Measurements from ENCODE around the gene ABCA7.

ABCA7 gene

GRCh38 chr19:1047696-1048147 is 7.8 kb downstream of the ABCA7 start:
- TF ChIP-seq POLR2A (IDR thresholded peaks at IDR 0.05; ENCODE audit: extremely low read depth, insufficient read length) (no peak), MYC (IDR thresholded peaks at IDR 0.05; ENCODE audit: low read depth, low read length) (no peak)
- TF ChIP-seq, protein P1, sequence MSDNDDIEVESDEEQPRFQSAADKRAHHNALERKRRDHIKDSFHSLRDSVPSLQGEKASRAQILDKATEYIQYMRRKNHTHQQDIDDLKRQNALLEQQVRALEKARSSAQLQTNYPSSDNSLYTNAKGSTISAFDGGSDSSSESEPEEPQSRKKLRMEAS (IDR thresholded peaks at IDR 0.05; ENCODE audit: low read depth, low read length) = no peak
- TF ChIP-seq, protein P2, sequence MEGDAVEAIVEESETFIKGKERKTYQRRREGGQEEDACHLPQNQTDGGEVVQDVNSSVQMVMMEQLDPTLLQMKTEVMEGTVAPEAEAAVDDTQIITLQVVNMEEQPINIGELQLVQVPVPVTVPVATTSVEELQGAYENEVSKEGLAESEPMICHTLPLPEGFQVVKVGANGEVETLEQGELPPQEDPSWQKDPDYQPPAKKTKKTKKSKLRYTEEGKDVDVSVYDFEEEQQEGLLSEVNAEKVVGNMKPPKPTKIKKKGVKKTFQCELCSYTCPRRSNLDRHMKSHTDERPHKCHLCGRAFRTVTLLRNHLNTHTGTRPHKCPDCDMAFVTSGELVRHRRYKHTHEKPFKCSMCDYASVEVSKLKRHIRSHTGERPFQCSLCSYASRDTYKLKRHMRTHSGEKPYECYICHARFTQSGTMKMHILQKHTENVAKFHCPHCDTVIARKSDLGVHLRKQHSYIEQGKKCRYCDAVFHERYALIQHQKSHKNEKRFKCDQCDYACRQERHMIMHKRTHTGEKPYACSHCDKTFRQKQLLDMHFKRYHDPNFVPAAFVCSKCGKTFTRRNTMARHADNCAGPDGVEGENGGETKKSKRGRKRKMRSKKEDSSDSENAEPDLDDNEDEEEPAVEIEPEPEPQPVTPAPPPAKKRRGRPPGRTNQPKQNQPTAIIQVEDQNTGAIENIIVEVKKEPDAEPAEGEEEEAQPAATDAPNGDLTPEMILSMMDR (IDR thresholded peaks at IDR 0.05; ENCODE audit: low read depth, low read length) = no peak
- H3K4me3 ChIP-seq (ENCODE audit: low read depth, low read length) = no peak overlapping the region
- no peak for DNase-seq (ENCODE audit: low read depth)

- no peak for DNase-seq (ENCODE audit: low read depth)
- no peak overlapping the region for H3K4me3 ChIP-seq (ENCODE audit: low read depth, low read length)
- TF ChIP-seq MYC (IDR thresholded peaks at IDR 0.05; ENCODE audit: low read depth, low read length) (no peak), POLR2A (IDR thresholded peaks at IDR 0.05; ENCODE audit: extremely low read depth, insufficient read length) (no peak)
- TF ChIP-seq, protein P2 (IDR thresholded peaks at IDR 0.05; ENCODE audit: low read depth, low read length) = no peak
- TF ChIP-seq, protein P1 (IDR thresholded peaks at IDR 0.05; ENCODE audit: low read depth, low read length) = no peak
Observed at GRCh38 chr19:1049106-1049505, 9.2 kb downstream of the ABCA7 start.

DNA sequence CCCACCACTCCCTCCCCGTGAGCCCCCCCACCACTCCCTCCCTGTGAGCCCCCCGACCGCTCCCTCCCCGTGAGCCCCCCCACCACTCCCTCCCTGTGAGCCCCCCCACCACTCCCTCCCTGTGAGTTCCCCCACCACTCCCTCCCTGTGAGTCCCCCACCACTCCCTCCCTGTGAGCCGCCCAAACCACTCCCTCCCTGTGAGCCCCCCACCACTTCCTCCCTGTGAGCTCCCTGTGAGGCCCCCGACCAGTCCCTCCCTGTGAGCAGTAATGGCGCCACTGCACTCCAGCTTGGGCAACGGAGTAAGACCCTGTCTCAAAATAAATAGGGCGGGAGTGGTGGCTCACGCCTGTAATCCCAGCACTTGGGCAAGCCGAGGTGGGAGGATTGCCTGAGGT is 9.9 kb downstream of the ABCA7 start:
- no peak overlapping the region for H3K4me3 ChIP-seq (ENCODE audit: low read depth, low read length)
- TF ChIP-seq MYC (IDR thresholded peaks at IDR 0.05; ENCODE audit: low read depth, low read length) = no peak
- TF ChIP-seq, protein P1 (IDR thresholded peaks at IDR 0.05; ENCODE audit: low read depth, low read length) = no peak
- no peak for DNase-seq (ENCODE audit: low read depth)

- H3K4me3 ChIP-seq (ENCODE audit: low read depth, low read length) = no peak overlapping the region
- TF ChIP-seq MYC (IDR thresholded peaks at IDR 0.05; ENCODE audit: low read depth, low read length) = no peak
- TF ChIP-seq, protein P2 (IDR thresholded peaks at IDR 0.05; ENCODE audit: low read depth, low read length) = no peak
- TF ChIP-seq POLR2A (IDR thresholded peaks at IDR 0.05; ENCODE audit: extremely low read depth, insufficient read length) = no peak
- TF ChIP-seq, protein P1 (IDR thresholded peaks at IDR 0.05; ENCODE audit: low read depth, low read length) = no peak
- DNase-seq (ENCODE audit: low read depth) = no peak
Observed at GRCh38 chr19:1050989-1051788, 11.3 kb downstream of the ABCA7 start.

DNA sequence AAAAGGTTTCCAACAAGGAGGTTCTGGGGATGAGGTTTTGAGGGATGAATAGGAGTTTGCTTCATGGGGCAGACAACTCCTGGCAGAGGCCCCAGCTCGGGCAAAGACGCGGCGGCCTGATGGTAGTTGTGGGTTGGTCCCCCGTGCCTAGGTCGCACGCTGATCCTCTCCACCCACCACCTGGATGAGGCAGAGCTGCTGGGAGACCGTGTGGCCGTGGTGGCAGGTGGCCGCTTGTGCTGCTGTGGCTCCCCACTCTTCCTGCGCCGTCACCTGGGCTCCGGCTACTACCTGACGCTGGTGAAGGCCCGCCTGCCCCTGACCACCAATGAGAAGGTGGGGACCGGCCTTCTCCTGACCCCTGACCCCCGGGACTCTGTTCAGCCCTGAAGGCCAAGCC is 11.9 kb downstream of the ABCA7 start:
- TF ChIP-seq, protein P1 (IDR thresholded peaks at IDR 0.05; ENCODE audit: low read depth, low read length) = no peak
- TF ChIP-seq, protein P2 (IDR thresholded peaks at IDR 0.05; ENCODE audit: low read depth, low read length) = no peak
- TF ChIP-seq POLR2A (IDR thresholded peaks at IDR 0.05; ENCODE audit: extremely low read depth, insufficient read length) (no peak), MYC (IDR thresholded peaks at IDR 0.05; ENCODE audit: low read depth, low read length) (no peak)
- H3K4me3 ChIP-seq (ENCODE audit: low read depth, low read length) = no peak overlapping the region
- no peak for DNase-seq (ENCODE audit: low read depth)

DNA sequence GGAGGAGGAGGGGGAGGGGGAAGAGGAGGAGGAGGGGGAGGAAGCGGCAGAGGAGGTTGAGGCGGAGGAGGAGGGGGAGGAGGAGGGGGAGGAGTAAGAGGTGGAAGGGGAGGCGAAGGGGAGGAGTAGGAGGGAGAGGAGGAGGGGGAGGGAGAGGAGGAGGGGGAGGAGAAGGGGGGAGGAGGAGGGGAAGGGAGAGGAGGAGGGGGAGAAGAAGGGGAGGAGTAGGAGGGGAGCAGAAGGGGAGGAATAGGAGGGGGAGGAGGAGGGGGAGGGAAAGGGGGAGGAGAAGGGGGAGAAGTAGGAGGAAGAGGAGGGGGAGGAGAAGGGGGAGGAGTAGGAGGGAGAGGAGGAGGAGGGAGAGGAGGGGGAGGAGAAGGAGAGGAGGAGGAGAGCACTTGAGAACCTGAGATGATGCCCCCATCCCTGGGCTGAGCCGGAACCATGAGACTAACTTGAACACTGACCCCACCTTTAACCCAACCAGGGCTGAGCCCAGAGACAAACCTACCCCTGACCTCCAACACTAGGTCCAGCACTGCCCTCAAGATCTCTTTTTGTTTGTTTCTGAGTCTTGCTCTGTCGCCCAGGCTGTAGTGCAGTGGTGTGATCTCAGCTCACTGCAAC is 12.6 kb downstream of the ABCA7 start:
- TF ChIP-seq MYC (IDR thresholded peaks at IDR 0.05; ENCODE audit: low read depth, low read length) = no peak
- no peak for TF ChIP-seq POLR2A (IDR thresholded peaks at IDR 0.05; ENCODE audit: extremely low read depth, insufficient read length)
- TF ChIP-seq, protein P2 (IDR thresholded peaks at IDR 0.05; ENCODE audit: low read depth, low read length) = no peak
- TF ChIP-seq, protein P1 (IDR thresholded peaks at IDR 0.05; ENCODE audit: low read depth, low read length) = no peak
- DNase-seq (ENCODE audit: low read depth) = no peak

More for the DNA sequence above, 12.6 kb downstream of the ABCA7 start:
- H3K4me3 ChIP-seq (ENCODE audit: low read depth, low read length) = no peak overlapping the region

Measured in NB4 (cell line).